ENCODE measurements around the gene ARHGAP6.

- TF ChIP-seq CTCF (conservative IDR thresholded peaks at IDR 0.05; ENCODE audit: low read depth in 2 of 2) (no peak), CREB1 (CRISPR knock-in tag; IDR thresholded peaks at IDR 0.05; ENCODE audit: low read depth) (no peak), POLR2AphosphoS5 (IDR thresholded peaks at IDR 0.05; ENCODE audit: low read depth) (no peak)
Measured at GRCh38 chrX:11461201-11462001, 204.3 kb downstream of the ARHGAP6 start.
